Measurements from ENCODE around the gene MTCL3.

The MTCL3 gene

DNA sequence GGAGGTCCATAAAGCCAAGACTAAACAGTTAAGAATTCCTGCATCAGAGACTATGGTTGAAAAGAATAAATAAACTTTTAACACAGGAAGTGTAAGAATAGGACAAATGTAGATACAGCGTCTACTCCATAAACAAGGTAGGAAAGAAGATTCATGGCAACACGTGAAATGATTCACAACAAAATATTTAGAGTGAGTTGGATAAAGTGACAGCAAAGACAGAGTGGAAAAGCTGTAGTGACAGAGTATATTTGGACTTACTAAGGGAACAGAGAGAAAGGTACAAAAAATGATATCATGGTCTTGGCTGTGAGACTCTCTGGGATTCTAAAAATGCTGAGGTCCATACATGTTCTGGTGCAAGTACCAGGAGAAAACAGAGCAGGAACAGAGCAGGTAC, 38.0 kb downstream of the MTCL3 start:
- H3K4me3 ChIP-seq: no peak overlapping the region

DNA sequence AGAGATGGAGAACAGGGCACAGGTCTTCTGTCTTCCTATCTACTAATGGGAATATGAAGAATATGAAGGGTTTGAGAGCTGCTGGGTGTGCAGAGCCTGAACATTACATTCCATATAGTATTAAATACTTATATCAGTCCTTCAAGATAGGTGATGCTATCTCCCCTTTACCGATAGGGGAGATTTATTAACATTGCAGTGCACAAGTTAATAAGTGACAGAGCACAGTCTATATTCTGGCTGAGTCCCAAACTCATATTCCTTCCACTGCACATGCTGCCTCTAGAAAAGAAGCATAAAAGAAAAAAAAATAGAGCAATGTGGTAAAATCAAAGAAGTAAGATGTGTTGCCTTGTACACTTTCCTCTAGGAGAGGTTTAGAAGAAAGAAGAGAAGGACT, 41.5 kb downstream of the MTCL3 start:
- Histone ChIP-seq H3K36me3 (no peaks in the 10 kb centered on the region), H3K9me3 (no peaks in the 10 kb centered on the region), H3K27ac (no peak overlapping the region), H3K4me1 (no peaks in the 10 kb centered on the region), H3K27me3 (no peaks in the 10 kb centered on the region), H3K4me3 (no peak overlapping the region)
- TF ChIP-seq POLR2A (IDR thresholded peaks at IDR 0.05): no peak
- TF ChIP-seq, protein P1, sequence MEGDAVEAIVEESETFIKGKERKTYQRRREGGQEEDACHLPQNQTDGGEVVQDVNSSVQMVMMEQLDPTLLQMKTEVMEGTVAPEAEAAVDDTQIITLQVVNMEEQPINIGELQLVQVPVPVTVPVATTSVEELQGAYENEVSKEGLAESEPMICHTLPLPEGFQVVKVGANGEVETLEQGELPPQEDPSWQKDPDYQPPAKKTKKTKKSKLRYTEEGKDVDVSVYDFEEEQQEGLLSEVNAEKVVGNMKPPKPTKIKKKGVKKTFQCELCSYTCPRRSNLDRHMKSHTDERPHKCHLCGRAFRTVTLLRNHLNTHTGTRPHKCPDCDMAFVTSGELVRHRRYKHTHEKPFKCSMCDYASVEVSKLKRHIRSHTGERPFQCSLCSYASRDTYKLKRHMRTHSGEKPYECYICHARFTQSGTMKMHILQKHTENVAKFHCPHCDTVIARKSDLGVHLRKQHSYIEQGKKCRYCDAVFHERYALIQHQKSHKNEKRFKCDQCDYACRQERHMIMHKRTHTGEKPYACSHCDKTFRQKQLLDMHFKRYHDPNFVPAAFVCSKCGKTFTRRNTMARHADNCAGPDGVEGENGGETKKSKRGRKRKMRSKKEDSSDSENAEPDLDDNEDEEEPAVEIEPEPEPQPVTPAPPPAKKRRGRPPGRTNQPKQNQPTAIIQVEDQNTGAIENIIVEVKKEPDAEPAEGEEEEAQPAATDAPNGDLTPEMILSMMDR (IDR thresholded peaks at IDR 0.05): peak in 3 of 6 experiments; percentile 25 to 49 (median 31)
- DNase-seq: no peak

More for the DNA sequence above, 38.0 kb downstream of the MTCL3 start:
- Histone ChIP-seq H3K27me3 (no peaks in the 10 kb centered on the region), H3K9me3 (no peaks in the 10 kb centered on the region), H3K36me3 (no peaks in the 10 kb centered on the region), H3K4me1 (peaks cover 0 to 13% (median 0%) of the 10 kb centered on the region in 4 donors), H3K27ac (no peak overlapping the region)
- TF ChIP-seq POLR2A (IDR thresholded peaks at IDR 0.05): no peak
- TF ChIP-seq, protein P1 (IDR thresholded peaks at IDR 0.05): no peak
- no peak for DNase-seq

DNA sequence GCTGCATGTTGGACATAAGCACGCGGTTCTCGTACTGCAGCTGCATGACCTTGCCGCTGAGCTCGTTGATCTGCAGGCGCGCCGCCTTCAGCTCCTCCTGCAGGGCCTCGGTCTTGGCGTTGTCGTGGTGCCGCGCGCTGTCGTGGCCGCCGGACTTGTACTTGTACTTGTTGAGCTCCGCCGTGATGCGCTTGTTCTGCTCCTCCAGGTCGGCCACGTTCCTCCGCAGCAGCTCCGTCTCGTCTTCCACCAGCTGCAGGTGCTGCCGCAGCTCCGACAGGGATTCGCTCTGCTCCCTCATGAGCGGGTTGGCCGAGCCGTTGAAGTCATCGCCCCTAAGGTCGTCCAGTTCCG, 43.3 kb downstream of the MTCL3 start:
- H3K4me3 ChIP-seq: no peak overlapping the region
- no peak for DNase-seq
- TF ChIP-seq POLR2A (IDR thresholded peaks at IDR 0.05): no peak
- TF ChIP-seq, protein P1 (IDR thresholded peaks at IDR 0.05): no peak

DNA sequence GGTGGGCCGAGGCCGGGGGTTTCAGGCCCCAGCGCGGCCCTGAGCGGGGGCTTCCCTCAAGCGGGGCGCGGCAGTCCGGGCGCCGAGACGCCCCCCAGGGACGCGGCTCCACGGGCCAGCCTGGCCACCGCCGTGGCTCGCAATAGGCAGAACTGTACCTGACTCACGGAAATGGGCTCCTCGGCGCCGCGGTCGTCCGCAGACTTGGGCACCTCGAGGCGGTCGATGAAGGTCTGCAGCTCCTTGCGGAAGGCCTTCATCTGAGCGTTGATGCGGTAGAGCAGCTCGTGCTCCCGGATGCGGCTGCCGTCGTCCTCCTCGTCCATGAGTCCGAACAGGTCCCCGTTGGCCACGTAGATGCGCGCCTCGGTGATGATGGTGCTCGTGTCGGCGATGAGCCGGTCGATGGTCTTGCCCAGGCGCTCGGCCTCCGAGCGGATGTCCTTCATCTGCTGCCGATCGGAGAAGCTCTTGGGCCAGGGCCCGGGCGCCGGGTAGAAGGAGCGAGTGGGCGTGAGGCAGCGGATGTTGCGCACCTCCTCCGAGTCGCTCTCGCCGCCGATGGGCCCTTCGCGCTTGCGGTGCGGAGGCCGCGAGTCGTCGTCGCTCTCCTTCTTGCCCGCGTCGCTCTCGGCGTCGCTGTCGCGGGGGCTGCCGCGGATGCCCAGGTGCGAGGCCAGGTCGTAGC, 43.9 kb downstream of the MTCL3 start:
- no peak overlapping the region for H3K4me3 ChIP-seq
- no peaks in the 10 kb centered on the region for H3K36me3 ChIP-seq
- H3K27ac ChIP-seq: no peak overlapping the region
- no peak for DNase-seq
- no peaks in the 10 kb centered on the region for H3K27me3 ChIP-seq
- no peaks in the 10 kb centered on the region for H3K9me3 ChIP-seq
- TF ChIP-seq POLR2A (IDR thresholded peaks at IDR 0.05): no peak
- TF ChIP-seq, protein P1 (IDR thresholded peaks at IDR 0.05): no peak
- H3K4me1 ChIP-seq: no peaks in the 10 kb centered on the region

More for the DNA sequence above, 43.3 kb downstream of the MTCL3 start:
- no peak overlapping the region for H3K27ac ChIP-seq
- H3K9me3 ChIP-seq: no peaks in the 10 kb centered on the region
- H3K27me3 ChIP-seq: no peaks in the 10 kb centered on the region
- no peaks in the 10 kb centered on the region for H3K36me3 ChIP-seq
- H3K4me1 ChIP-seq: no peaks in the 10 kb centered on the region

DNA sequence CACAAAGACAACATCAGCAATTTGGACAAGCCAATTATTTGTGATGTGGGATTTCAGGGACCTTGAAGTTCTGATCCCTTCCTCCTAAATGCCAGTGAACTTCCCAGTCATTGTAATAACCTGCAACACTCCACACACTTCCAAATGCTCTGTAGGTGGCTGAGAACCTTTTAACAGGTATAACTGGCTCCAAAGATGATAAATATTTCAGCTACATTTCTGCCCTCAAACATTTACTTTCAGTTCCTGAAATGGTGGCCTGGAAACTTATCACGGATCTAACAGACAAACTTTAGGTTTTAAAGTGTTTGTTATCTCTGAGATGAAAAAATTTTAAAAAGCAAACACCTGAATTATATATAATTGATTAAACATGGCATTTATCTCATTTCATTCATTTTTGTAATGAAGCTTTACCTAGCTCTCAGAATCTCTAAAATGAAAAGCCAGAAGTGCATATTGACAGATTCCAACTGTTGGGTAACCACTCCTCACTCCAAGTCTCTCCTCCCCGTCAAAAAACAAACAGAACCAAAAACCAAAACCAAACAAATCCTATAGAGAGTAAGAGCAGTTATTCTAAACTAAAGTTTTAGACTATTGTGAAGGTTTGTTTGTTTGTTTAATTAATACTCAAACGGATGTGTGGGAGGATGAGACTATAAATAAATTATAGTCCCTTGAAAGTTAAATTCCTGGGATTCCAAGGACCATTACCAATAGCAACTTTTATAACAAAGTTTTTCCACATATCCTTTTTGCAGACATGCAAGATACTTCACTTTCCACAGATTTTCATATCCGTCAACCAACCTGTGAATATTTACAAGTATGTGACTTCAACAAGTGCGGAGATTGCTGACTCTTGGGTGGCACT, 47.5 kb downstream of the MTCL3 start:
- TF ChIP-seq, protein P1 (IDR thresholded peaks at IDR 0.05): no peak
- TF ChIP-seq POLR2A (IDR thresholded peaks at IDR 0.05): no peak
- H3K4me3 ChIP-seq: no peak overlapping the region

More for the DNA sequence above, 47.5 kb downstream of the MTCL3 start:
- Histone ChIP-seq H3K9me3 (no peaks in the 10 kb centered on the region), H3K27ac (no peak overlapping the region), H3K36me3 (no peaks in the 10 kb centered on the region), H3K27me3 (no peaks in the 10 kb centered on the region), H3K4me1 (no peaks in the 10 kb centered on the region)
- no peak for DNase-seq

Data from Peyer's patch (tissue), 4 donors.